Retinal pigment epithelial cell (primary cell): ENCODE data around the gene RHBG.

ENCODE experiments used
- DNase-seq: peaks from one replicate; pipeline ENCODE4 v3.0.0-alpha.2; 2010; ENCODE audit warnings: low read depth
- H3K4me3 ChIP-seq: 2 replicates; pipeline ENCODE4 v1.5.1; 2011; ENCODE audit warnings: mild to moderate bottlenecking, low read length, control low read depth, moderate library complexity
- CTCF ChIP-seq: conservative IDR thresholded peaks from 2 replicates; pipeline ENCODE4 v1.5.1; 2011; ENCODE audit warnings: low read depth, low read length, control low read depth, inconsistent platforms

Gene RHBG

GRCh38 chr1:156393095-156393494 lies 24.1 kb downstream of the RHBG start:
- no peak overlapping the region for H3K4me3 ChIP-seq
- no peak for TF ChIP-seq CTCF

GRCh38 chr1:156394082-156394481 lies 25.1 kb downstream of the RHBG start:
- no peak for TF ChIP-seq CTCF
- DNase-seq: no peak
- H3K4me3 ChIP-seq: no peak overlapping the region

More at GRCh38 chr1:156393095-156393494, 24.1 kb downstream of the RHBG start:
- no peak for DNase-seq

- no peak for DNase-seq
- TF ChIP-seq CTCF: no peak
- no peak overlapping the region for H3K4me3 ChIP-seq
Observed at GRCh38 chr1:156394835-156395461, 25.9 kb downstream of the RHBG start.

- no peak for DNase-seq
Observed at GRCh38 chr1:156399355-156400125, 30.5 kb downstream of the RHBG start.

GRCh38 chr1:156400191-156400935 lies 31.4 kb downstream of the RHBG start:
- no peak for TF ChIP-seq CTCF
- H3K4me3 ChIP-seq: no peak overlapping the region
- DNase-seq: no peak

More at GRCh38 chr1:156399355-156400125, 30.5 kb downstream of the RHBG start:
- no peak overlapping the region for H3K4me3 ChIP-seq
- TF ChIP-seq CTCF: no peak

- no peak for TF ChIP-seq CTCF
- no peak overlapping the region for H3K4me3 ChIP-seq
- no peak for DNase-seq
Observed at GRCh38 chr1:156401041-156401574, 32.1 kb downstream of the RHBG start.
